Measurements from ENCODE around the gene PNKD.

DNA sequence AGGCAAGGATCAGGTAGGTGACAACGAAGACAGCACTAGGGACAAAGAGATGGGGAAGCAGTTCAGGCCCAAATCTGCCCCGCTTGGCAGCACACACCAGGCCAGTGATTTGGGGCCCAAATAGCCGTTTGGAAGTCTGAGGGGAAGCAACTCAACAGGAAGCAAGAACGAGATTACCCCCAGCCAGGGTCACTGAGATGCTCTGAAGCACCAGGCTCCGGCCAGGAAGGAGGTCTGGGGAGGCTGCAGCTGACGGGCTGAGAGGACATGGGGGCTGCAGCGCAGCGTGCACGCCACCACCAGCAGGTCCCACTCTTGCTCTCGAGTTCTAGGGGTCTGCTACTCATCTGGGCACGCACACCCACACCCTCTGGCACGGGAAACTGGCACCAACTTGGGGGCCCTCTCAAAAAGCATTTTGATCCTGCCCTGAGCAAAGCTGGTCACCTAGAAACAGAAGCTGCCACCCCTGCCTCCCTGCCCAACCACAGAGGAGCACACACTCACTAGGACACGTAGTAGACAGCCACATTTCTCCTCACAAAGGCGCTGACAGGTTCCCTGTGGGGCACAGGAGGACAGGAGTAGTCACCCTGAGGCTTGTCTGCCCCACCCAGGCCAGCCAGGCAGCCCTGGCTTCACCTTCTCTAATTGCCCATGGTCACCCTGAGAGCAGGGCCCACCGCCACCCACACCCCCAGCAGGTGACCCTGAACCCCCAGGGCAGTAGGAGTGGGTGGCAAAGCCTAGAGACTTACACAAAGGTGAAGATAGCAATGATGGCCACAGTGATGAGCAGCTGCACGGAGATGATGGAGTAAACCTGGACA lies 8.4 kb downstream of the PNKD start:
- TF ChIP-seq SMAD1 (IDR thresholded peaks at IDR 0.05; ENCODE audit: low read depth, partially characterized antibody) (no peak), NFYB (IDR thresholded peaks at IDR 0.05; ENCODE audit: insufficient read depth, low read depth, low read length) (no peak), MYC (IDR thresholded peaks at IDR 0.05; ENCODE audit: insufficient read depth, insufficient read length, insufficient replicate concordance, low read length, severe bottlenecking) (no peak), GABPA (IDR thresholded peaks at IDR 0.05; ENCODE audit: low read depth) (no peak), KDM1A (IDR thresholded peaks at IDR 0.05; ENCODE audit: borderline replicate concordance) (no peak), POLR2AphosphoS5 (IDR thresholded peaks at IDR 0.05; ENCODE audit: low read length) (no peak), TCF7 (IDR thresholded peaks at IDR 0.05; ENCODE audit: borderline replicate concordance) (no peak), TCF3 (IDR thresholded peaks at IDR 0.05; ENCODE audit: borderline replicate concordance, insufficient read depth, low read depth, low read length) (no peak), EP300 (IDR thresholded peaks at IDR 0.05; ENCODE audit: borderline replicate concordance in 1 of 2, control insufficient read depth in 1 of 2, low read depth in 2 of 2, low read length in 2 of 2) (no peak), BACH1 (IDR thresholded peaks at IDR 0.05; ENCODE audit: borderline replicate concordance) (no peak), MYB (IDR thresholded peaks at IDR 0.05; ENCODE audit: borderline replicate concordance, low read depth, low read length) (no peak)
- TF ChIP-seq, protein P1, sequence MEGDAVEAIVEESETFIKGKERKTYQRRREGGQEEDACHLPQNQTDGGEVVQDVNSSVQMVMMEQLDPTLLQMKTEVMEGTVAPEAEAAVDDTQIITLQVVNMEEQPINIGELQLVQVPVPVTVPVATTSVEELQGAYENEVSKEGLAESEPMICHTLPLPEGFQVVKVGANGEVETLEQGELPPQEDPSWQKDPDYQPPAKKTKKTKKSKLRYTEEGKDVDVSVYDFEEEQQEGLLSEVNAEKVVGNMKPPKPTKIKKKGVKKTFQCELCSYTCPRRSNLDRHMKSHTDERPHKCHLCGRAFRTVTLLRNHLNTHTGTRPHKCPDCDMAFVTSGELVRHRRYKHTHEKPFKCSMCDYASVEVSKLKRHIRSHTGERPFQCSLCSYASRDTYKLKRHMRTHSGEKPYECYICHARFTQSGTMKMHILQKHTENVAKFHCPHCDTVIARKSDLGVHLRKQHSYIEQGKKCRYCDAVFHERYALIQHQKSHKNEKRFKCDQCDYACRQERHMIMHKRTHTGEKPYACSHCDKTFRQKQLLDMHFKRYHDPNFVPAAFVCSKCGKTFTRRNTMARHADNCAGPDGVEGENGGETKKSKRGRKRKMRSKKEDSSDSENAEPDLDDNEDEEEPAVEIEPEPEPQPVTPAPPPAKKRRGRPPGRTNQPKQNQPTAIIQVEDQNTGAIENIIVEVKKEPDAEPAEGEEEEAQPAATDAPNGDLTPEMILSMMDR (IDR thresholded peaks at IDR 0.05 in 2 of 3, conservative IDR thresholded peaks at IDR 0.05 in 1 of 3; ENCODE audit: control insufficient read depth in 2 of 3, extremely low read depth in 1 of 3, insufficient read depth in 1 of 3, low read depth in 3 of 3, low read length in 3 of 3): no peak
- TF ChIP-seq, protein P2, sequence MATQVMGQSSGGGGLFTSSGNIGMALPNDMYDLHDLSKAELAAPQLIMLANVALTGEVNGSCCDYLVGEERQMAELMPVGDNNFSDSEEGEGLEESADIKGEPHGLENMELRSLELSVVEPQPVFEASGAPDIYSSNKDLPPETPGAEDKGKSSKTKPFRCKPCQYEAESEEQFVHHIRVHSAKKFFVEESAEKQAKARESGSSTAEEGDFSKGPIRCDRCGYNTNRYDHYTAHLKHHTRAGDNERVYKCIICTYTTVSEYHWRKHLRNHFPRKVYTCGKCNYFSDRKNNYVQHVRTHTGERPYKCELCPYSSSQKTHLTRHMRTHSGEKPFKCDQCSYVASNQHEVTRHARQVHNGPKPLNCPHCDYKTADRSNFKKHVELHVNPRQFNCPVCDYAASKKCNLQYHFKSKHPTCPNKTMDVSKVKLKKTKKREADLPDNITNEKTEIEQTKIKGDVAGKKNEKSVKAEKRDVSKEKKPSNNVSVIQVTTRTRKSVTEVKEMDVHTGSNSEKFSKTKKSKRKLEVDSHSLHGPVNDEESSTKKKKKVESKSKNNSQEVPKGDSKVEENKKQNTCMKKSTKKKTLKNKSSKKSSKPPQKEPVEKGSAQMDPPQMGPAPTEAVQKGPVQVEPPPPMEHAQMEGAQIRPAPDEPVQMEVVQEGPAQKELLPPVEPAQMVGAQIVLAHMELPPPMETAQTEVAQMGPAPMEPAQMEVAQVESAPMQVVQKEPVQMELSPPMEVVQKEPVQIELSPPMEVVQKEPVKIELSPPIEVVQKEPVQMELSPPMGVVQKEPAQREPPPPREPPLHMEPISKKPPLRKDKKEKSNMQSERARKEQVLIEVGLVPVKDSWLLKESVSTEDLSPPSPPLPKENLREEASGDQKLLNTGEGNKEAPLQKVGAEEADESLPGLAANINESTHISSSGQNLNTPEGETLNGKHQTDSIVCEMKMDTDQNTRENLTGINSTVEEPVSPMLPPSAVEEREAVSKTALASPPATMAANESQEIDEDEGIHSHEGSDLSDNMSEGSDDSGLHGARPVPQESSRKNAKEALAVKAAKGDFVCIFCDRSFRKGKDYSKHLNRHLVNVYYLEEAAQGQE (IDR thresholded peaks at IDR 0.05; ENCODE audit: low read depth, low read length): no peak
- TF ChIP-seq, protein P3, sequence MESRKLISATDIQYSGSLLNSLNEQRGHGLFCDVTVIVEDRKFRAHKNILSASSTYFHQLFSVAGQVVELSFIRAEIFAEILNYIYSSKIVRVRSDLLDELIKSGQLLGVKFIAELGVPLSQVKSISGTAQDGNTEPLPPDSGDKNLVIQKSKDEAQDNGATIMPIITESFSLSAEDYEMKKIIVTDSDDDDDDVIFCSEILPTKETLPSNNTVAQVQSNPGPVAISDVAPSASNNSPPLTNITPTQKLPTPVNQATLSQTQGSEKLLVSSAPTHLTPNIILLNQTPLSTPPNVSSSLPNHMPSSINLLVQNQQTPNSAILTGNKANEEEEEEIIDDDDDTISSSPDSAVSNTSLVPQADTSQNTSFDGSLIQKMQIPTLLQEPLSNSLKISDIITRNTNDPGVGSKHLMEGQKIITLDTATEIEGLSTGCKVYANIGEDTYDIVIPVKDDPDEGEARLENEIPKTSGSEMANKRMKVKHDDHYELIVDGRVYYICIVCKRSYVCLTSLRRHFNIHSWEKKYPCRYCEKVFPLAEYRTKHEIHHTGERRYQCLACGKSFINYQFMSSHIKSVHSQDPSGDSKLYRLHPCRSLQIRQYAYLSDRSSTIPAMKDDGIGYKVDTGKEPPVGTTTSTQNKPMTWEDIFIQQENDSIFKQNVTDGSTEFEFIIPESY (IDR thresholded peaks at IDR 0.05): no peak
